ENCODE measurements around the gene YWHAG.
"Not testable (repeated sequence)": the region's sequence is repeated elsewhere in the genome, so short reads cannot be mapped to it uniquely, and the experiment has no call there.

The YWHAG gene

GRCh38 chr7:76294344-76295024 lies 64.3 kb downstream of the YWHAG start:
- peak; percentile 94 for DNase-seq (ENCODE audit: low spot score)

GRCh38 chr7:76293407-76293901 lies 65.3 kb downstream of the YWHAG start:
- DNase-seq (ENCODE audit: low spot score) = no peak

GRCh38 chr7:76292911-76293310 lies 65.9 kb downstream of the YWHAG start:
- DNase-seq (ENCODE audit: low spot score) = not testable (repeated sequence)

- DNase-seq (ENCODE audit: low spot score) = no peak
Observed at GRCh38 chr7:76292213-76292573, 66.6 kb downstream of the YWHAG start.

- peak; percentile 92 for DNase-seq (ENCODE audit: low spot score)
Observed at GRCh38 chr7:76291351-76292212, 67.2 kb downstream of the YWHAG start.

GRCh38 chr7:76290847-76291350 lies 67.9 kb downstream of the YWHAG start:
- not testable (repeated sequence) for DNase-seq (ENCODE audit: low spot score)

GRCh38 chr7:76286842-76287403 lies 71.9 kb downstream of the YWHAG start:
- no peak for DNase-seq (ENCODE audit: low spot score)

- no peak for DNase-seq (ENCODE audit: low spot score)
Observed at GRCh38 chr7:76285604-76286374, 73.0 kb downstream of the YWHAG start.

- DNase-seq (ENCODE audit: low spot score) = no peak
Observed at GRCh38 chr7:76283254-76284159, 75.3 kb downstream of the YWHAG start.

- DNase-seq (ENCODE audit: low spot score) = no peak
Observed at GRCh38 chr7:76282344-76283253, 76.2 kb downstream of the YWHAG start.

GRCh38 chr7:76281706-76282343 lies 77.0 kb downstream of the YWHAG start:
- no peak for DNase-seq (ENCODE audit: low spot score)

- DNase-seq (ENCODE audit: low spot score) = no peak
Observed at GRCh38 chr7:76281006-76281705, 77.6 kb downstream of the YWHAG start.

GRCh38 chr7:76280408-76280807 lies 78.4 kb downstream of the YWHAG start:
- DNase-seq (ENCODE audit: low spot score) = no peak

GRCh38 chr7:76278540-76278939 lies 80.3 kb downstream of the YWHAG start:
- DNase-seq (ENCODE audit: low spot score) = no peak
